Neural progenitor cell (in vitro differentiated cells): ENCODE results near the gene URI1. TPM values are rescaled to one million over a fixed set of nuclear protein-coding genes. Genes with fewer than 3 reads are reported as not detected.

Experiments used
- DNase-seq: peaks from one replicate; pipeline ENCODE4 v3.0.0-alpha.2; 2016; ENCODE audit warnings: low spot score
- H2AFZ ChIP-seq: fragments of 200-600 bp; sonication (generic); replicated peaks from 2 replicates; pipeline ENCODE4 v1.6.1; 2016; ENCODE audit warnings: antibody characterized with exemption
- H3F3A ChIP-seq: fragments of 200-600 bp; sonication (generic); 2 replicates; pipeline ENCODE4 v1.6.1; 2016; ENCODE audit warnings: antibody characterized with exemption, low read depth
- H3K27ac ChIP-seq: fragments of 200-600 bp; sonication (generic); 2 replicates; pipeline ENCODE4 v1.5.1; 2016; ENCODE audit warnings: mild to moderate bottlenecking
- H3K27me3 ChIP-seq: fragments of 200-600 bp; sonication (generic); 2 replicates; pipeline ENCODE4 v1.6.1; 2016; ENCODE audit warnings: mild to moderate bottlenecking, moderate library complexity
- H3K36me3 ChIP-seq: fragments of 200-600 bp; sonication (generic); 2 replicates; pipeline ENCODE4 v1.5.1; 2016
- H3K4me1 ChIP-seq: fragments of 200-600 bp; sonication (generic); 2 replicates; pipeline ENCODE4 v1.6.1; 2016; ENCODE audit warnings: mixed run types
- H3K4me2 ChIP-seq: fragments of 200-600 bp; sonication (generic); 2 replicates; pipeline ENCODE4 v1.6.1; 2016
- H3K4me3 ChIP-seq: fragments of 200-600 bp; sonication (generic); 2 replicates; pipeline ENCODE4 v1.5.1; 2016
- H3K79me2 ChIP-seq: fragments of 200-600 bp; sonication (generic); 2 replicates; pipeline ENCODE4 v1.6.1; 2016; ENCODE audit warnings: low read depth
- H3K9ac ChIP-seq: fragments of 200-600 bp; sonication (generic); 2 replicates; pipeline ENCODE4 v1.6.1; 2016
- H3K9me3 ChIP-seq: fragments of 200-600 bp; sonication (generic); 2 replicates; pipeline ENCODE4 v1.5.1; 2016; ENCODE audit warnings: low read depth
- H4K20me1 ChIP-seq: fragments of 200-600 bp; sonication (generic); 2 replicates; pipeline ENCODE4 v1.6.1; 2016; ENCODE audit warnings: low read depth
- H3K27ac Mint-ChIP-seq: 3 replicates; pipeline ENCODE4 v1.8.0; 2021; ENCODE audit warnings: mixed read lengths
- H3K27me3 Mint-ChIP-seq: 2 replicates; pipeline ENCODE4 v1.8.0; 2022; ENCODE audit warnings: low read depth, mild to moderate bottlenecking, inconsistent platforms, moderate library complexity, mixed read lengths; ENCODE audit not compliant: insufficient read depth
- H3K36me3 Mint-ChIP-seq: 3 replicates; pipeline ENCODE4 v1.8.0; 2021; ENCODE audit warnings: mixed read lengths
- H3K4me1 Mint-ChIP-seq: 3 replicates; pipeline ENCODE4 v1.8.0; 2021; ENCODE audit warnings: mixed read lengths
- H3K4me3 Mint-ChIP-seq: 3 replicates; pipeline ENCODE4 v1.8.0; 2021; ENCODE audit warnings: mild to moderate bottlenecking, moderate library complexity, mixed read lengths
- H3K9me3 Mint-ChIP-seq: 3 replicates; pipeline ENCODE4 v1.8.0; 2020; ENCODE audit warnings: mixed read lengths
- EZH2 ChIP-seq: fragments of 200-600 bp; sonication (generic); IDR thresholded peaks from 2 replicates; pipeline ENCODE4 v1.6.1; 2017; ENCODE audit warnings: antibody characterized with exemption, mild to moderate bottlenecking, moderate library complexity
- EZH2phosphoT487 ChIP-seq: fragments of 200-600 bp; sonication (generic); IDR thresholded peaks from 2 replicates; pipeline ENCODE4 v1.6.1; 2017; ENCODE audit warnings: antibody characterized with exemption
- total RNA-seq: library from RNA; depleted of rRNA; stranded (reverse); fragments of >200 nt; gene quantifications from 2 replicates; pipeline ENCODE4 v1.2.3, GENCODE V29; 2015; ENCODE audit warnings: low replicate concordance
- TF ChIP-seq, protein P1 (sequence below): fragments of 200-600 bp; sonication (generic); IDR thresholded peaks from 2 replicates; pipeline ENCODE4 v1.5.1; 2017; ENCODE audit warnings: antibody characterized with exemption, mild to moderate bottlenecking

URI1 gene
- total RNA-seq, 1 donor from 2014 or later, result 94.7 TPM

- H3K36me3 Mint-ChIP-seq, result peaks cover 16% of the 10 kb centered on the region
- DNase-seq, result no peak
- Histone ChIP-seq H3K36me3 (no peaks in the 10 kb centered on the region), H4K20me1 (peaks cover 31% of the 10 kb centered on the region), H3K4me1 (peaks cover 23% of the 10 kb centered on the region), H3K27ac (peak overlapping the region; percentile 39), H3K4me3 (no peak overlapping the region), H3K9ac (no peak overlapping the region), H3F3A (peaks cover 17% of the 10 kb centered on the region), H3K27me3 (peaks cover 12% of the 10 kb centered on the region), H2AFZ (no peak overlapping the region), H3K9me3 (no peaks in the 10 kb centered on the region), H3K4me2 (peak overlapping the region; percentile 47), H3K79me2 (peaks cover 63% of the 10 kb centered on the region)
- H3K27ac Mint-ChIP-seq, result no peak overlapping the region
- H3K4me3 Mint-ChIP-seq, result no peak overlapping the region
- peaks cover 4% of the 10 kb centered on the region for H3K27me3 Mint-ChIP-seq
- H3K9me3 Mint-ChIP-seq, result peaks cover 19% of the 10 kb centered on the region
- peaks cover 12% of the 10 kb centered on the region for H3K4me1 Mint-ChIP-seq
- TF ChIP-seq, protein P1, sequence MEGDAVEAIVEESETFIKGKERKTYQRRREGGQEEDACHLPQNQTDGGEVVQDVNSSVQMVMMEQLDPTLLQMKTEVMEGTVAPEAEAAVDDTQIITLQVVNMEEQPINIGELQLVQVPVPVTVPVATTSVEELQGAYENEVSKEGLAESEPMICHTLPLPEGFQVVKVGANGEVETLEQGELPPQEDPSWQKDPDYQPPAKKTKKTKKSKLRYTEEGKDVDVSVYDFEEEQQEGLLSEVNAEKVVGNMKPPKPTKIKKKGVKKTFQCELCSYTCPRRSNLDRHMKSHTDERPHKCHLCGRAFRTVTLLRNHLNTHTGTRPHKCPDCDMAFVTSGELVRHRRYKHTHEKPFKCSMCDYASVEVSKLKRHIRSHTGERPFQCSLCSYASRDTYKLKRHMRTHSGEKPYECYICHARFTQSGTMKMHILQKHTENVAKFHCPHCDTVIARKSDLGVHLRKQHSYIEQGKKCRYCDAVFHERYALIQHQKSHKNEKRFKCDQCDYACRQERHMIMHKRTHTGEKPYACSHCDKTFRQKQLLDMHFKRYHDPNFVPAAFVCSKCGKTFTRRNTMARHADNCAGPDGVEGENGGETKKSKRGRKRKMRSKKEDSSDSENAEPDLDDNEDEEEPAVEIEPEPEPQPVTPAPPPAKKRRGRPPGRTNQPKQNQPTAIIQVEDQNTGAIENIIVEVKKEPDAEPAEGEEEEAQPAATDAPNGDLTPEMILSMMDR, result no peak
- no peak for TF ChIP-seq EZH2phosphoT487
- no peak for TF ChIP-seq EZH2
Measured at GRCh38 chr19:29944390-29945012, 2.5 kb downstream of the URI1 start.

GRCh38 chr19:29945017-29945416 is 3.0 kb downstream of the URI1 start:
- no peaks in the 10 kb centered on the region for H3K36me3 ChIP-seq
- Mint-ChIP-seq H3K9me3 (peaks cover 18% of the 10 kb centered on the region), H3K4me1 (peaks cover 12% of the 10 kb centered on the region), H3K27me3 (peaks cover 4% of the 10 kb centered on the region), H3K27ac (no peak overlapping the region), H3K36me3 (peaks cover 19% of the 10 kb centered on the region), H3K4me3 (no peak overlapping the region)
- peaks cover 31% of the 10 kb centered on the region for H4K20me1 ChIP-seq
- no peak overlapping the region for H2AFZ ChIP-seq
- H3K9ac ChIP-seq, result no peak overlapping the region
- H3K4me3 ChIP-seq, result no peak overlapping the region
- peaks cover 65% of the 10 kb centered on the region for H3K79me2 ChIP-seq
- H3K4me1 ChIP-seq, result peaks cover 23% of the 10 kb centered on the region
- H3K4me2 ChIP-seq, result peak overlapping the region; percentile 47
- H3K27me3 ChIP-seq, result peaks cover 12% of the 10 kb centered on the region
- no peak for DNase-seq
- H3K27ac ChIP-seq, result peak overlapping the region; percentile 39
- TF ChIP-seq EZH2phosphoT487 (no peak), EZH2 (no peak)
- TF ChIP-seq, protein P1, result no peak
- H3F3A ChIP-seq, result peaks cover 17% of the 10 kb centered on the region
- H3K9me3 ChIP-seq, result no peaks in the 10 kb centered on the region

GRCh38 chr19:29945433-29945832 is 3.4 kb downstream of the URI1 start:
- no peak overlapping the region for H2AFZ ChIP-seq
- no peak overlapping the region for H3K27ac Mint-ChIP-seq
- H3K4me1 ChIP-seq, result peaks cover 23% of the 10 kb centered on the region
- TF ChIP-seq, protein P1, result no peak
- TF ChIP-seq EZH2phosphoT487 (no peak), EZH2 (no peak)
- H3K27me3 Mint-ChIP-seq, result peaks cover 4% of the 10 kb centered on the region
- peaks cover 31% of the 10 kb centered on the region for H4K20me1 ChIP-seq
- no peaks in the 10 kb centered on the region for H3K9me3 ChIP-seq
- no peak overlapping the region for H3K9ac ChIP-seq
- H3K4me3 ChIP-seq, result no peak overlapping the region
- H3F3A ChIP-seq, result peaks cover 17% of the 10 kb centered on the region
- peaks cover 23% of the 10 kb centered on the region for H3K36me3 Mint-ChIP-seq
- no peak overlapping the region for H3K27ac ChIP-seq
- peaks cover 12% of the 10 kb centered on the region for H3K27me3 ChIP-seq
- DNase-seq, result no peak
- H3K79me2 ChIP-seq, result peaks cover 69% of the 10 kb centered on the region
- H3K4me3 Mint-ChIP-seq, result no peak overlapping the region
- no peaks in the 10 kb centered on the region for H3K36me3 ChIP-seq
- H3K9me3 Mint-ChIP-seq, result peaks cover 22% of the 10 kb centered on the region
- H3K4me2 ChIP-seq, result peak overlapping the region; percentile 47
- H3K4me1 Mint-ChIP-seq, result peaks cover 12% of the 10 kb centered on the region
